ENCODE measurements around the gene DHRSX. TPM values are rescaled to one million over a fixed set of nuclear protein-coding genes. Genes with fewer than 3 reads are reported as not detected.

The DHRSX gene
- total and polyA plus RNA-seq, 2 donors (not counting 1 experiment from before 2014, with no cell fraction given) = 18.8 to 39.0 TPM

- Histone ChIP-seq H3K27me3 (replicated peaks in 1 of 4; ENCODE audit: control extremely low read depth in 1 of 4, control insufficient read depth in 3 of 4, insufficient read depth in 4 of 4, low read length in 3 of 4) (no peaks in the 10 kb centered on the region), H3K4me3 (ENCODE audit: control extremely low read depth in 1 of 5, extremely low read depth in 1 of 5, insufficient read depth in 1 of 5, low read depth in 2 of 5, low read length in 4 of 5) (no peak overlapping the region), H4K20me1 (ENCODE audit: control insufficient read depth, insufficient read depth, low read length, poor library complexity, severe bottlenecking) (no peaks in the 10 kb centered on the region), H3K36me3 (replicated peaks in 1 of 2; ENCODE audit: control extremely low read depth in 1 of 2, control insufficient read depth in 1 of 2, extremely low read depth in 1 of 2, insufficient read depth in 2 of 2, low read length in 1 of 2) (peaks cover 2 to 11% of the 10 kb centered on the region in 2 experiments), H3K4me2 (replicated peaks; ENCODE audit: low read depth, low read length, poor library complexity, severe bottlenecking) (no peak overlapping the region), H3K79me2 (ENCODE audit: control insufficient read depth, insufficient read depth, low read length) (no peaks in the 10 kb centered on the region), H3K27ac (ENCODE audit: low read length in 2 of 2) (no peak overlapping the region), H2AFZ (ENCODE audit: insufficient read depth, low read depth, low read length, poor library complexity, severe bottlenecking) (no peak overlapping the region), H3K4me1 (ENCODE audit: control insufficient read depth in 2 of 2, insufficient read depth in 2 of 2, low read length in 2 of 2) (no peaks in the 10 kb centered on the region), H3K9ac (ENCODE audit: low read length) (no peak overlapping the region), H3K9me3 (ENCODE audit: control extremely low read depth in 1 of 3, control insufficient read depth in 2 of 3, insufficient read depth in 1 of 3, low read length in 2 of 3) (peaks cover 5 to 66% (median 49%) of the 10 kb centered on the region in 3 donors)
- H3K27ac Mint-ChIP-seq = no peak overlapping the region
- H3K4me1 Mint-ChIP-seq = no peaks in the 10 kb centered on the region
- peaks cover 15% of the 10 kb centered on the region for H3K9me3 Mint-ChIP-seq (ENCODE audit: insufficient read depth)
- no peaks in the 10 kb centered on the region for H3K27me3 Mint-ChIP-seq
- H3K4me3 Mint-ChIP-seq = no peak overlapping the region
- no peak for DNase-seq
- CTCF ChIA-PET = no interaction called here
- TF ChIP-seq CTCF (IDR thresholded peaks at IDR 0.05) = no peak
- TF ChIP-seq EZH2 (IDR thresholded peaks at IDR 0.05; ENCODE audit: borderline replicate concordance, insufficient read depth, low read depth, low read length, poor library complexity, severe bottlenecking) = no peak
- POLR2A ChIA-PET = no interaction called here
- WGBS (ENCODE audit: insufficient coverage) = 96% methylated on average over 7 of the region's 12 CpGs
- ATAC-seq (ENCODE audit: low read depth) = no peak
- intact Hi-C loops (cut with micrococcal nuclease) = no loop called here
Measured at GRCh38 chrX:2220829-2221567, 279.8 kb downstream of the DHRSX start.

- intact Hi-C loops (cut with micrococcal nuclease) = no loop called here
- no peaks in the 10 kb centered on the region for H3K4me1 ChIP-seq (ENCODE audit: control insufficient read depth in 2 of 2, insufficient read depth in 2 of 2, low read length in 2 of 2)
- H3K4me3 ChIP-seq (ENCODE audit: control extremely low read depth in 1 of 5, extremely low read depth in 1 of 5, insufficient read depth in 1 of 5, low read depth in 2 of 5, low read length in 4 of 5) = no peak overlapping the region
- peaks cover 2 to 11% of the 10 kb centered on the region in 2 experiments for H3K36me3 ChIP-seq (replicated peaks in 1 of 2; ENCODE audit: control extremely low read depth in 1 of 2, control insufficient read depth in 1 of 2, extremely low read depth in 1 of 2, insufficient read depth in 2 of 2, low read length in 1 of 2)
- H3K79me2 ChIP-seq (ENCODE audit: control insufficient read depth, insufficient read depth, low read length) = no peaks in the 10 kb centered on the region
- H3K27me3 ChIP-seq (replicated peaks in 1 of 4; ENCODE audit: control extremely low read depth in 1 of 4, control insufficient read depth in 3 of 4, insufficient read depth in 4 of 4, low read length in 3 of 4) = no peaks in the 10 kb centered on the region
- H3K27ac ChIP-seq (ENCODE audit: low read length in 2 of 2) = no peak overlapping the region
- H3K27me3 Mint-ChIP-seq = no peaks in the 10 kb centered on the region
- peaks cover 5 to 73% (median 49%) of the 10 kb centered on the region in 3 donors for H3K9me3 ChIP-seq (ENCODE audit: control extremely low read depth in 1 of 3, control insufficient read depth in 2 of 3, insufficient read depth in 1 of 3, low read length in 2 of 3)
- WGBS (ENCODE audit: insufficient coverage) = 100% methylated on average over 1 of the region's 3 CpGs
- H3K9me3 Mint-ChIP-seq (ENCODE audit: insufficient read depth) = peaks cover 15% of the 10 kb centered on the region
- no peak overlapping the region for H3K9ac ChIP-seq (ENCODE audit: low read length)
- ATAC-seq (ENCODE audit: low read depth) (no peak), DNase-seq (no peak)
- no peak overlapping the region for H2AFZ ChIP-seq (ENCODE audit: insufficient read depth, low read depth, low read length, poor library complexity, severe bottlenecking)
- CTCF ChIA-PET = no interaction called here
- H3K4me1 Mint-ChIP-seq = no peaks in the 10 kb centered on the region
- H3K4me3 Mint-ChIP-seq = no peak overlapping the region
- no peak overlapping the region for H3K4me2 ChIP-seq (replicated peaks; ENCODE audit: low read depth, low read length, poor library complexity, severe bottlenecking)
- no peak overlapping the region for H3K27ac Mint-ChIP-seq
- TF ChIP-seq EZH2 (IDR thresholded peaks at IDR 0.05; ENCODE audit: borderline replicate concordance, insufficient read depth, low read depth, low read length, poor library complexity, severe bottlenecking) = no peak
- TF ChIP-seq CTCF (IDR thresholded peaks at IDR 0.05) = no peak
- H4K20me1 ChIP-seq (ENCODE audit: control insufficient read depth, insufficient read depth, low read length, poor library complexity, severe bottlenecking) = no peaks in the 10 kb centered on the region
- POLR2A ChIA-PET = no interaction called here
Measured at GRCh38 chrX:2220296-2220695, 280.5 kb downstream of the DHRSX start.
